ENCODE measurements around the gene SIPA1L3.
"Not testable (repeated sequence)": the region's sequence is repeated elsewhere in the genome, so short reads cannot be mapped to it uniquely, and the experiment has no call there.

SIPA1L3 gene

GRCh38 chr19:38024992-38025908, 118.2 kb downstream of the SIPA1L3 start:
- DNase-seq: no peak

- no peak for DNase-seq
Observed at GRCh38 chr19:38025909-38026307, 118.9 kb downstream of the SIPA1L3 start.

- no peak for DNase-seq
Observed at GRCh38 chr19:38028913-38029510, 122.0 kb downstream of the SIPA1L3 start.

GRCh38 chr19:38030001-38030400, 123.0 kb downstream of the SIPA1L3 start:
- DNase-seq: not testable (repeated sequence)

- no peak for DNase-seq
Observed at GRCh38 chr19:38030686-38031422, 123.8 kb downstream of the SIPA1L3 start.

GRCh38 chr19:38031423-38031770, 124.4 kb downstream of the SIPA1L3 start:
- no peak for DNase-seq

GRCh38 chr19:38032151-38032550, 125.1 kb downstream of the SIPA1L3 start:
- no peak for DNase-seq

GRCh38 chr19:38032951-38033350, 125.9 kb downstream of the SIPA1L3 start:
- no peak for DNase-seq

- DNase-seq: peak; percentile 54
Observed at GRCh38 chr19:38033658-38034491, 126.9 kb downstream of the SIPA1L3 start.

GRCh38 chr19:38034492-38034860, 127.5 kb downstream of the SIPA1L3 start:
- no peak for DNase-seq

- DNase-seq: no peak
Observed at GRCh38 chr19:38035515-38036495, 128.8 kb downstream of the SIPA1L3 start.

GRCh38 chr19:38036707-38037611, 130.0 kb downstream of the SIPA1L3 start:
- peak; percentile 57 for DNase-seq

- DNase-seq: no peak
Observed at GRCh38 chr19:38039966-38040365, 133.0 kb downstream of the SIPA1L3 start.

- no peak for DNase-seq
Observed at GRCh38 chr19:38042132-38042531, 135.1 kb downstream of the SIPA1L3 start.

GRCh38 chr19:38043649-38044144, 136.7 kb downstream of the SIPA1L3 start:
- no peak for DNase-seq

- no peak for DNase-seq
Observed at GRCh38 chr19:38044267-38045111, 137.5 kb downstream of the SIPA1L3 start.

GRCh38 chr19:38045554-38046253, 138.7 kb downstream of the SIPA1L3 start:
- DNase-seq: no peak

GRCh38 chr19:38046254-38047048, 139.4 kb downstream of the SIPA1L3 start:
- DNase-seq: no peak

All from NCI-H1105 (cell line).